HepG2 (cell line): Measurements from ENCODE around the gene ARHGDIA. TPM values are rescaled to one million over a fixed set of nuclear protein-coding genes. Genes with fewer than 3 reads are reported as not detected.

ENCODE experiments used
- ATAC-seq: fragments of 200-7000 bp; cut with Tn5 transposase; 3 replicates; pipeline ENCODE4 v1.9.1; 2020; ENCODE audit warnings: mild to moderate bottlenecking, moderate library complexity
- BruUV-seq: library from RNA; stranded (reverse); fragments of 400-500 nt; replicated peaks from 2 replicates; lab custom pipeline; 2021; lab: Mats Ljungman, UMichigan
- CTCF ChIA-PET: fragments of 300-600 bp; formaldehyde crosslinking; extraction: SDS; loops from one replicate; lab custom pipeline; 2021; ENCODE audit warnings: low total read pairs, inconsistent platforms, low intra/inter-chr PET ratio; lab: Yijun Ruan, JAX
- POLR2A ChIA-PET: fragments of 350-600 bp; sonication (Branson Sonifier 250); formaldehyde crosslinking; loops from one replicate; lab custom pipeline; 2020; ENCODE audit warnings: antibody characterized with exemption, inconsistent platforms; lab: Yijun Ruan, JAX
- DNase-seq: peaks from one replicate; pipeline ENCODE4 v3.0.0-alpha.2; 2015; ENCODE audit warnings: low spot score
- FAIRE-seq: peaks from 3 replicates; lab custom pipeline; 2011; peaks lifted over from hg19 to GRCh38; lab: Jason Lieb, UNC
- H2AFZ ChIP-seq: one replicate; pipeline ENCODE4 v1.6.1; 2011; ENCODE audit warnings: low read length, inconsistent platforms
- H3K27ac ChIP-seq: fragments of 300-600 bp; 3 replicates; pipeline ENCODE4 v1.8.0; 2011; ENCODE audit warnings: mixed run types, mild to moderate bottlenecking, mixed read lengths, low read length, inconsistent platforms; ENCODE audit not compliant: insufficient read depth; ENCODE audit errors: extremely low read length
- H3K27me3 ChIP-seq, 2 experiments: fragments of 200-600 bp in 1 of 2; 2 replicates in 1 of 2; 3 replicates in 1 of 2; pipeline versions ENCODE4 v1.6.0 to v1.8.0; 2011; ENCODE audit warnings: low read length in 2 of 2, mild to moderate bottlenecking in 2 of 2, moderate library complexity in 2 of 2, inconsistent platforms in 1 of 2; ENCODE audit not compliant: insufficient read depth in 2 of 2, control insufficient read depth in 1 of 2
- H3K36me3 ChIP-seq, 2 experiments: fragments of 200-600 bp in 1 of 2; replicated peaks in 1 of 2; 2 replicates in 1 of 2; 3 replicates in 1 of 2; pipeline versions ENCODE4 v1.5.1 to v1.8.0; 2011; ENCODE audit warnings: low read length in 2 of 2, inconsistent platforms in 1 of 2; ENCODE audit not compliant: insufficient read depth in 2 of 2, control insufficient read depth in 1 of 2
- H3K4me1 ChIP-seq: 2 replicates; pipeline ENCODE4 v1.5.1; 2012; ENCODE audit warnings: low read length, inconsistent platforms; ENCODE audit not compliant: insufficient read depth
- H3K4me2 ChIP-seq: 2 replicates; pipeline ENCODE4 v1.6.0; 2011; ENCODE audit warnings: low read depth, low read length, inconsistent platforms
- H3K4me3 ChIP-seq, 3 experiments: fragments of 200-600 bp in 1 of 3; sonication (generic), shearing (Covaris generic) in 1 of 3; replicated peaks in 1 of 3; 2 replicates each; pipeline ENCODE4 v1.5.1; 2011 to 2016; ENCODE audit warnings: low read length in 3 of 3, inconsistent platforms in 2 of 3, low read depth in 2 of 3, mild to moderate bottlenecking in 2 of 3, control low read depth in 1 of 3, mixed read lengths in 1 of 3; ENCODE audit not compliant: insufficient read depth in 1 of 3
- H3K79me2 ChIP-seq: one replicate; pipeline ENCODE4 v1.6.1; 2011; ENCODE audit warnings: low read length, inconsistent platforms; ENCODE audit not compliant: insufficient read depth
- H3K9ac ChIP-seq: 2 replicates; pipeline ENCODE4 v1.6.0; 2011; ENCODE audit warnings: mild to moderate bottlenecking, low read depth, low read length, inconsistent platforms; ENCODE audit not compliant: insufficient read depth
- H3K9me3 ChIP-seq: 2 replicates; pipeline ENCODE4 v1.5.1; 2012; ENCODE audit warnings: mild to moderate bottlenecking, low read length
- H4K20me1 ChIP-seq: 2 replicates; pipeline ENCODE4 v1.6.0; 2011; ENCODE audit warnings: inconsistent platforms, mild to moderate bottlenecking, low read length, moderate library complexity; ENCODE audit not compliant: insufficient read depth
- AGO2 ChIP-seq: fragments of 200-400 bp; formaldehyde crosslinking; optimal IDR thresholded peaks from 2 replicates; pipeline ENCODE3; 2017; ENCODE audit warnings: mild to moderate bottlenecking, low read depth, low read length, moderate library complexity
- KDM5B ChIP-seq: sonication (generic); formaldehyde crosslinking; IDR thresholded peaks from 2 replicates; pipeline ENCODE4 v1.4.0; 2020; ENCODE audit warnings: missing genetic modification reagents, mild to moderate bottlenecking, borderline replicate concordance
- NFYB ChIP-seq: sonication (generic); formaldehyde crosslinking; IDR thresholded peaks from 2 replicates; pipeline ENCODE4 v1.4.0; 2020; ENCODE audit warnings: missing genetic modification reagents
- NRL ChIP-seq: sonication (generic); formaldehyde crosslinking; IDR thresholded peaks from 2 replicates; pipeline ENCODE4 v1.5.0; 2020; ENCODE audit warnings: missing genetic modification reagents, mild to moderate bottlenecking, moderate library complexity, borderline replicate concordance
- PRPF4 ChIP-seq: fragments of 200-400 bp; formaldehyde crosslinking; IDR thresholded peaks from 2 replicates; pipeline ENCODE4 v1.6.1; 2016; ENCODE audit warnings: low read length, low read depth; ENCODE audit not compliant: poor library complexity, severe bottlenecking
- SMAD1 ChIP-seq: sonication (generic); formaldehyde crosslinking; IDR thresholded peaks from 2 replicates; pipeline ENCODE4 v1.4.0; 2020; ENCODE audit warnings: missing genetic modification reagents, low read depth, mild to moderate bottlenecking, borderline replicate concordance
- ZBTB38 ChIP-seq: sonication (generic); formaldehyde crosslinking; IDR thresholded peaks from 2 replicates; pipeline ENCODE4 v1.5.1; 2020; ENCODE audit warnings: mild to moderate bottlenecking, missing genetic modification reagents
- ZNF567 ChIP-seq: sonication (generic); formaldehyde crosslinking; IDR thresholded peaks from 2 replicates; pipeline ENCODE4 v1.8.1; 2023; ENCODE audit warnings: mild to moderate bottlenecking, missing genetic modification reagents, borderline replicate concordance
- ZNF607 ChIP-seq: sonication (generic); formaldehyde crosslinking; IDR thresholded peaks from 2 replicates; pipeline ENCODE4 v1.5.1; 2020; ENCODE audit warnings: missing genetic modification reagents, mild to moderate bottlenecking, borderline replicate concordance
- ZNF614 ChIP-seq: IDR thresholded peaks from 2 replicates; pipeline ENCODE4 v1.6.1; 2018; ENCODE audit warnings: missing biosample characterization, missing genetic modification reagents, inconsistent platforms, borderline replicate concordance
- ZNF879 ChIP-seq: sonication (generic); formaldehyde crosslinking; IDR thresholded peaks from 2 replicates; pipeline ENCODE4 v1.8.1; 2023; ENCODE audit warnings: missing genetic modification reagents
- WGBS: methylation state at CpG from one replicate; pipeline ENCODE4 v1.1.6; 2017; ENCODE audit warnings: low lambda C conversion rate; 5-methylcytosine and 5-hydroxymethylcytosine counted together
- in situ Hi-C: cut with HindIII; loops from 2 replicates; pipeline ENCODE4 v1.10.0; 2017; ENCODE audit warnings: low pct_unique_long_range_greater_than_20kb; ENCODE audit not compliant: extremely low pct_ligation_motif_present
- intact Hi-C: fragments of 100-400 bp; cut with micrococcal nuclease; formaldehyde crosslinking; loops from one replicate; pipeline ENCODE4 v1.10.0; 2022; ENCODE audit not compliant: unreplicated experiment
- polyA plus RNA-seq, 8 experiments: library from polyadenylated mRNA; depleted of rRNA in 3 of 8; stranded (reverse) in 7 of 8; unstranded in 1 of 8; fragments of >200 nt; fragmentation: Illumina TruSeq in 4 of 8; extraction: Trizol in 4 of 8; gene quantifications; 2 replicates each; pipeline versions ENCODE4 v1.2.1 to v1.2.3, GENCODE V29; 2011 to 2016; ENCODE audit warnings: low read depth in 4 of 8, missing spikeins in 1 of 8, mixed read lengths in 1 of 8; ENCODE audit not compliant: insufficient read depth in 1 of 8
- total RNA-seq, 5 experiments: library from RNA; depleted of rRNA; stranded (reverse); fragments of >200 nt; fragmentation: Illumina TruSeq; extraction: Trizol; gene quantifications; 2 replicates each; pipeline ENCODE4 v1.2.3, GENCODE V29; 2016; ENCODE audit warnings: low read depth in 1 of 5
- TF ChIP-seq, protein P1 (sequence below): sonication (generic); formaldehyde crosslinking; IDR thresholded peaks from 2 replicates; pipeline ENCODE4 v1.4.0; 2020; ENCODE audit warnings: missing genetic modification reagents, borderline replicate concordance
- TF ChIP-seq, protein P2 (sequence below): sonication (generic); formaldehyde crosslinking; conservative IDR thresholded peaks from 2 replicates; pipeline ENCODE4 v1.4.0; 2020; ENCODE audit warnings: missing genetic modification reagents

Gene ARHGDIA
- total and polyA plus RNA-seq, 2 of the 13 experiments (the other 11 are each of a cell fraction or from before 2014, with no cell fraction given), result 40.0 to 64.0 TPM

DNA sequence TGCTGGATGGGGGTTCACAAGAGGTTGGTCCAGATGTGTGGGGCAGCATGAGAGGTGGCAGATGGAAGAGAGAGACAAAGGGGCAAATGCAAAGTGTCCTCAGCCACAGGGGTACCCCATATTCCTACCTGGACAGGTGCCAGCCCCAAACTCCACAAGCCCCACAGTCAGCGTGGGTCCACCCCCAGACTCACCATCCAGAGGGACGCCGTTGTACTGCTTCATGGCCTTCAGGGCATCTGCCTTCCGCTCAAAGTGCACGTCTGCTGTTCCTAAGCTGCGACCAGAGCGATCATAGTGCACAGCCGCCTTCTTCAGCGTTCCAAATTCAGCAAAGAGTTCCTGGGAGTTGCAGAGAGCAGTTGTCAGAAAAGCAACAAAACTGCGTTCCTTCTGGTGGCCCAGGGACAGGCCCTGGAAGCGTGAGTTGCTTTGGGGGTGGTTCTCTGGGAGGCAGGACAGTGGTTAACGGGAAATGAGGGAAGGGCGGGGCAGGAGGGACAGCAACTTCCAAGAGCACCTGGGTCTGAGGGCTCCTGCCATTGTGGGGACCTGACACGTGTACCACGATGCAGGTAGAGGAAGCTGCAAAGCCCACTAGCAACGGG is 18.0 kb upstream of the ARHGDIA start:
- no peak for FAIRE-seq
- peaks cover 0 to 6% of the 10 kb centered on the region in 2 experiments; a peak in 2 of 5 replicates for H3K27me3 ChIP-seq
- H3K27ac ChIP-seq, result peak overlapping the region; percentile 76
- no peak overlapping the region for H2AFZ ChIP-seq
- POLR2A ChIA-PET, result no interaction called here
- intact Hi-C loops, result no loop called here
- CTCF ChIA-PET, result no interaction called here
- H4K20me1 ChIP-seq, result no peaks in the 10 kb centered on the region
- H3K36me3 ChIP-seq, result peaks cover 41 to 59% of the 10 kb centered on the region in 2 experiments
- no peak for TF ChIP-seq KDM5B (CRISPR knock-in tag)
- TF ChIP-seq NFYB (CRISPR knock-in tag), result no peak
- TF ChIP-seq, protein P1, sequence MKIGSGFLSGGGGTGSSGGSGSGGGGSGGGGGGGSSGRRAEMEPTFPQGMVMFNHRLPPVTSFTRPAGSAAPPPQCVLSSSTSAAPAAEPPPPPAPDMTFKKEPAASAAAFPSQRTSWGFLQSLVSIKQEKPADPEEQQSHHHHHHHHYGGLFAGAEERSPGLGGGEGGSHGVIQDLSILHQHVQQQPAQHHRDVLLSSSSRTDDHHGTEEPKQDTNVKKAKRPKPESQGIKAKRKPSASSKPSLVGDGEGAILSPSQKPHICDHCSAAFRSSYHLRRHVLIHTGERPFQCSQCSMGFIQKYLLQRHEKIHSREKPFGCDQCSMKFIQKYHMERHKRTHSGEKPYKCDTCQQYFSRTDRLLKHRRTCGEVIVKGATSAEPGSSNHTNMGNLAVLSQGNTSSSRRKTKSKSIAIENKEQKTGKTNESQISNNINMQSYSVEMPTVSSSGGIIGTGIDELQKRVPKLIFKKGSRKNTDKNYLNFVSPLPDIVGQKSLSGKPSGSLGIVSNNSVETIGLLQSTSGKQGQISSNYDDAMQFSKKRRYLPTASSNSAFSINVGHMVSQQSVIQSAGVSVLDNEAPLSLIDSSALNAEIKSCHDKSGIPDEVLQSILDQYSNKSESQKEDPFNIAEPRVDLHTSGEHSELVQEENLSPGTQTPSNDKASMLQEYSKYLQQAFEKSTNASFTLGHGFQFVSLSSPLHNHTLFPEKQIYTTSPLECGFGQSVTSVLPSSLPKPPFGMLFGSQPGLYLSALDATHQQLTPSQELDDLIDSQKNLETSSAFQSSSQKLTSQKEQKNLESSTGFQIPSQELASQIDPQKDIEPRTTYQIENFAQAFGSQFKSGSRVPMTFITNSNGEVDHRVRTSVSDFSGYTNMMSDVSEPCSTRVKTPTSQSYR (CRISPR knock-in tag), result no peak
- 0 out of 2 replicates have a peak, but pooled peaks have one; percentile 21 for TF ChIP-seq SMAD1 (CRISPR knock-in tag)
- peak; percentile 15 for TF ChIP-seq PRPF4
- no peak for TF ChIP-seq ZBTB38 (CRISPR knock-in tag)
- peak; percentile 55 for TF ChIP-seq AGO2
- TF ChIP-seq, protein P2, sequence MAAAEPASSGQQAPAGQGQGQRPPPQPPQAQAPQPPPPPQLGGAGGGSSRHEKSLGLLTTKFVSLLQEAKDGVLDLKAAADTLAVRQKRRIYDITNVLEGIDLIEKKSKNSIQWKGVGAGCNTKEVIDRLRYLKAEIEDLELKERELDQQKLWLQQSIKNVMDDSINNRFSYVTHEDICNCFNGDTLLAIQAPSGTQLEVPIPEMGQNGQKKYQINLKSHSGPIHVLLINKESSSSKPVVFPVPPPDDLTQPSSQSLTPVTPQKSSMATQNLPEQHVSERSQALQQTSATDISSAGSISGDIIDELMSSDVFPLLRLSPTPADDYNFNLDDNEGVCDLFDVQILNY (CRISPR knock-in tag), result no peak
- TF ChIP-seq ZNF607 (CRISPR knock-in tag), result 0 out of 2 replicates have a peak, but pooled peaks have one; percentile 16
- no peak for TF ChIP-seq ZNF879 (CRISPR knock-in tag)
- no peak for TF ChIP-seq ZNF614
- 0 out of 2 replicates have a peak, but pooled peaks have one; percentile 5 for TF ChIP-seq NRL (CRISPR knock-in tag)
- TF ChIP-seq ZNF567 (CRISPR knock-in tag), result 0 out of 2 replicates have a peak, but pooled peaks have one; percentile 20
- TF ChIP-seq, all 625 proteins: peak for 6
- WGBS, result 97% methylated on average over 16 of the region's 16 CpGs
- Histone ChIP-seq H3K9ac (peak overlapping the region; percentile 99; the same call in 1 of the 2 replicates), H3K4me3 (peak overlapping the region in 1 of 3 experiments; percentile 98; a peak in 1 of 6 replicates), H3K79me2 (peaks cover 52% of the 10 kb centered on the region), H3K9me3 (no peaks in the 10 kb centered on the region), H3K4me1 (peaks cover 36% of the 10 kb centered on the region), H3K4me2 (peak overlapping the region; percentile 98)
- no TSS peak for BruUV-seq
- in situ Hi-C loops, result no loop called here
- no peak for DNase-seq
- no peak for ATAC-seq
